K562 (cell line): ENCODE data around the gene ZNF302. TPM values are rescaled to one million over a fixed set of nuclear protein-coding genes. Genes with fewer than 3 reads are reported as not detected.
A peak's percentile ranks its signal among the peaks of the same experiment; 100 is the strongest.

Source experiments
- ARID1B ChIP-seq: fragments of 450-650 bp; IDR thresholded peaks from 2 replicates; pipeline ENCODE4 v1.6.1; 2016; ENCODE audit warnings: antibody characterized with exemption, mild to moderate bottlenecking, inconsistent platforms
- NFYB ChIP-seq: IDR thresholded peaks from 2 replicates; pipeline ENCODE4 v1.6.1; 2011; ENCODE audit warnings: mild to moderate bottlenecking, moderate library complexity; ENCODE audit not compliant: insufficient read length; ENCODE audit errors: extremely low read depth
- RFX7 ChIP-seq: fragments of 250-450 bp; sonication (Bioruptor Pico); IDR thresholded peaks from 2 replicates; pipeline ENCODE4 v1.5.1; 2021; ENCODE audit warnings: mild to moderate bottlenecking
- ZNF224 ChIP-seq: sonication (generic); formaldehyde crosslinking; IDR thresholded peaks from 2 replicates; pipeline ENCODE4 v1.8.0; 2022; ENCODE audit warnings: mild to moderate bottlenecking, missing genetic modification reagents
- ZNF41 ChIP-seq: fragments of 250-450 bp; sonication (Bioruptor Pico); conservative IDR thresholded peaks from 2 replicates; pipeline ENCODE4 v1.4.0; 2020; ENCODE audit warnings: mild to moderate bottlenecking
- ZNF561 ChIP-seq: fragments of 450-650 bp; formaldehyde crosslinking; conservative IDR thresholded peaks from 2 replicates; pipeline ENCODE4 v1.4.0; 2020; ENCODE audit warnings: mild to moderate bottlenecking, moderate library complexity
- polyA plus RNA-seq, 8 experiments: library from polyadenylated mRNA; depleted of rRNA in 4 of 8; stranded (reverse) in 5 of 8; unstranded in 3 of 8; fragments of >200 nt; fragmentation: Nextera tagmentation in 2 of 8; fragmentation: Illumina TruSeq in 1 of 8; extraction: Ambion mirVana in 2 of 8; extraction: Trizol in 1 of 8; gene quantifications; 2 replicates each; pipeline versions ENCODE4 v1.2.1 to v1.2.3, GENCODE V29; 2011 to 2014; ENCODE audit warnings: inconsistent platforms in 1 of 8, missing spikeins in 1 of 8
- total RNA-seq, 7 experiments: library from RNA; depleted of rRNA in 6 of 7; stranded (reverse); fragments of >200 nt in 6 of 7; fragmentation: Illumina TruSeq in 2 of 7; extraction: Trizol in 2 of 7; gene quantifications; 2 replicates each; pipeline versions ENCODE4 v1.2.1 to v1.2.3, GENCODE V29; 2011 to 2021; ENCODE audit warnings: low replicate concordance in 1 of 7
- TF ChIP-seq, protein P1 (sequence below), 2 experiments: IDR thresholded peaks; 2 replicates each; pipeline ENCODE4 v1.6.1; 2012; ENCODE audit warnings: improper control_type of control experiment in 2 of 2, low read depth in 2 of 2, low read length in 2 of 2, borderline replicate concordance in 1 of 2
- TF ChIP-seq, protein P2 (sequence below), 3 experiments: fragments of 200-800 bp in 1 of 3; fragments of 250-450 bp in 1 of 3; fragments of 450-650 bp in 1 of 3; sonication (Bioruptor Pico) in 1 of 3; sonication (Bioruptor generic) in 1 of 3; formaldehyde crosslinking in 1 of 3; IDR thresholded peaks; 2 replicates each; pipeline versions ENCODE4 v1.6.1 to v1.8.0; 2016 to 2022; ENCODE audit warnings: mild to moderate bottlenecking in 2 of 3, missing genetic modification characterization in 2 of 3, missing compliant biosample characterization in 1 of 3, moderate library complexity in 1 of 3
- TF ChIP-seq, protein P3 (sequence below): fragments of 450-650 bp; IDR thresholded peaks from 2 replicates; pipeline ENCODE4 v1.7.0; 2016; ENCODE audit warnings: borderline replicate concordance

ZNF302 gene
- total and polyA plus RNA-seq, 9 of the 15 experiments (the other 6 are each of a cell fraction or from before 2014, with no cell fraction given) = 0.08 to 1.0 (median 0.27) TPM; not detected in 1

DNA sequence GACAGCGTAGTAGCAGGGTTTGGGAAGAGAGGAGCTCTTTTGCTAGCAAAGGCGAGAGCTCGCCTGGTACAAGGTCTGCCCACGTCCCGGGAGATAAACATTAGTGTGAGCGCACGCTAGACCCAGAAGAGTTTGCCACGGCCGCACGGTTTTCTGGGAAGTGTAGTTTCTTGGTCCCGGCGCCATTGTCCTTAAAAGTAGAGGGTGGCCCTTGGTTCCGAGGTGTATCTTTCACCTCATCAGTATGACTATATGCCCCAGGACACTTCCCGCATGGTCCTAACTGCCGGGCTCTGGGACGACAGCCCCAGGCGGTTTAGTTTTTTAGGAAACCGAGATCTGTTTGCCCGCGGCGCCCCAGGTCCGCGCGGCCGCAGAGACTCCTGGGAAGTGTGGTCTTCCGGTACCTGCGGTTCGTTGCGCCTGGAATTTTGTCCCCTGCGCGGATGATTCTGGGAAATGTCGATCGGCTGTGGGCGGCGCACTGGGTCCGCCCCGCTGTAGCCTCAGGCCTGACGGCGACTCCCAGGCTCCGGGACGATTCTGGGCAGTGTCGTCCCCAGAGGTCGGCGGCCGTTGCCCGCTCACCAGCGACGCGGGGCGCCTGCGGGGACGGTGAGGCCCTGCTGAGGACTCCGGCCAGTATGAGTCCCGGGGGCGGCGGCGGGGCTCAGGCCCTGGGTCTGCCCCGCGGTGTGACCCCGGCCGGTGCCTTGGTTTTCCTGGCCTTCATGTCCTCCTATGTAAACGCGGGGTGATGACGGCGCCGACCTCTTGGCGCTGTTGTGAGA is 56.5 kb downstream of the ZNF302 start, which contains the start of gene ZNF181 (continued):
- TF ChIP-seq ZNF224 (0 out of 2 replicates have a peak, but pooled peaks have one; percentile 6), ZNF561 (CRISPR knock-in tag) (no peak), ZNF41 (no peak), RFX7 (CRISPR knock-in tag) (no peak), NFYB (no peak), ARID1B (no peak; the same call in 1 of the 2 replicates)
- TF ChIP-seq, protein P1, sequence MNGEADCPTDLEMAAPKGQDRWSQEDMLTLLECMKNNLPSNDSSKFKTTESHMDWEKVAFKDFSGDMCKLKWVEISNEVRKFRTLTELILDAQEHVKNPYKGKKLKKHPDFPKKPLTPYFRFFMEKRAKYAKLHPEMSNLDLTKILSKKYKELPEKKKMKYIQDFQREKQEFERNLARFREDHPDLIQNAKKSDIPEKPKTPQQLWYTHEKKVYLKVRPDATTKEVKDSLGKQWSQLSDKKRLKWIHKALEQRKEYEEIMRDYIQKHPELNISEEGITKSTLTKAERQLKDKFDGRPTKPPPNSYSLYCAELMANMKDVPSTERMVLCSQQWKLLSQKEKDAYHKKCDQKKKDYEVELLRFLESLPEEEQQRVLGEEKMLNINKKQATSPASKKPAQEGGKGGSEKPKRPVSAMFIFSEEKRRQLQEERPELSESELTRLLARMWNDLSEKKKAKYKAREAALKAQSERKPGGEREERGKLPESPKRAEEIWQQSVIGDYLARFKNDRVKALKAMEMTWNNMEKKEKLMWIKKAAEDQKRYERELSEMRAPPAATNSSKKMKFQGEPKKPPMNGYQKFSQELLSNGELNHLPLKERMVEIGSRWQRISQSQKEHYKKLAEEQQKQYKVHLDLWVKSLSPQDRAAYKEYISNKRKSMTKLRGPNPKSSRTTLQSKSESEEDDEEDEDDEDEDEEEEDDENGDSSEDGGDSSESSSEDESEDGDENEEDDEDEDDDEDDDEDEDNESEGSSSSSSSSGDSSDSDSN (IDR thresholded peaks at IDR 0.05; ENCODE audit: borderline replicate concordance in 1 of 2, low read depth in 2 of 2, low read length in 2 of 2) = peak; percentile 68 to 82; a peak in 1 of 4 replicates
- TF ChIP-seq, protein P2, sequence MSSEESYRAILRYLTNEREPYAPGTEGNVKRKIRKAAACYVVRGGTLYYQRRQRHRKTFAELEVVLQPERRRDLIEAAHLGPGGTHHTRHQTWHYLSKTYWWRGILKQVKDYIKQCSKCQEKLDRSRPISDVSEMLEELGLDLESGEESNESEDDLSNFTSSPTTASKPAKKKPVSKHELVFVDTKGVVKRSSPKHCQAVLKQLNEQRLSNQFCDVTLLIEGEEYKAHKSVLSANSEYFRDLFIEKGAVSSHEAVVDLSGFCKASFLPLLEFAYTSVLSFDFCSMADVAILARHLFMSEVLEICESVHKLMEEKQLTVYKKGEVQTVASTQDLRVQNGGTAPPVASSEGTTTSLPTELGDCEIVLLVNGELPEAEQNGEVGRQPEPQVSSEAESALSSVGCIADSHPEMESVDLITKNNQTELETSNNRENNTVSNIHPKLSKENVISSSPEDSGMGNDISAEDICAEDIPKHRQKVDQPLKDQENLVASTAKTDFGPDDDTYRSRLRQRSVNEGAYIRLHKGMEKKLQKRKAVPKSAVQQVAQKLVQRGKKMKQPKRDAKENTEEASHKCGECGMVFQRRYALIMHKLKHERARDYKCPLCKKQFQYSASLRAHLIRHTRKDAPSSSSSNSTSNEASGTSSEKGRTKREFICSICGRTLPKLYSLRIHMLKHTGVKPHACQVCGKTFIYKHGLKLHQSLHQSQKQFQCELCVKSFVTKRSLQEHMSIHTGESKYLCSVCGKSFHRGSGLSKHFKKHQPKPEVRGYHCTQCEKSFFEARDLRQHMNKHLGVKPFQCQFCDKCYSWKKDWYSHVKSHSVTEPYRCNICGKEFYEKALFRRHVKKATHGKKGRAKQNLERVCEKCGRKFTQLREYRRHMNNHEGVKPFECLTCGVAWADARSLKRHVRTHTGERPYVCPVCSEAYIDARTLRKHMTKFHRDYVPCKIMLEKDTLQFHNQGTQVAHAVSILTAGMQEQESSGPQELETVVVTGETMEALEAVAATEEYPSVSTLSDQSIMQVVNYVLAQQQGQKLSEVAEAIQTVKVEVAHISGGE (CRISPR knock-in tag; IDR thresholded peaks at IDR 0.05) = peak; percentile 87 to 98 (median 95); a peak in 5 of 6 replicates
- TF ChIP-seq, protein P3, sequence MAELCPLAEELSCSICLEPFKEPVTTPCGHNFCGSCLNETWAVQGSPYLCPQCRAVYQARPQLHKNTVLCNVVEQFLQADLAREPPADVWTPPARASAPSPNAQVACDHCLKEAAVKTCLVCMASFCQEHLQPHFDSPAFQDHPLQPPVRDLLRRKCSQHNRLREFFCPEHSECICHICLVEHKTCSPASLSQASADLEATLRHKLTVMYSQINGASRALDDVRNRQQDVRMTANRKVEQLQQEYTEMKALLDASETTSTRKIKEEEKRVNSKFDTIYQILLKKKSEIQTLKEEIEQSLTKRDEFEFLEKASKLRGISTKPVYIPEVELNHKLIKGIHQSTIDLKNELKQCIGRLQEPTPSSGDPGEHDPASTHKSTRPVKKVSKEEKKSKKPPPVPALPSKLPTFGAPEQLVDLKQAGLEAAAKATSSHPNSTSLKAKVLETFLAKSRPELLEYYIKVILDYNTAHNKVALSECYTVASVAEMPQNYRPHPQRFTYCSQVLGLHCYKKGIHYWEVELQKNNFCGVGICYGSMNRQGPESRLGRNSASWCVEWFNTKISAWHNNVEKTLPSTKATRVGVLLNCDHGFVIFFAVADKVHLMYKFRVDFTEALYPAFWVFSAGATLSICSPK = no peak
